ENCODE data around the gene PIEZO1.

The PIEZO1 gene

DNA sequence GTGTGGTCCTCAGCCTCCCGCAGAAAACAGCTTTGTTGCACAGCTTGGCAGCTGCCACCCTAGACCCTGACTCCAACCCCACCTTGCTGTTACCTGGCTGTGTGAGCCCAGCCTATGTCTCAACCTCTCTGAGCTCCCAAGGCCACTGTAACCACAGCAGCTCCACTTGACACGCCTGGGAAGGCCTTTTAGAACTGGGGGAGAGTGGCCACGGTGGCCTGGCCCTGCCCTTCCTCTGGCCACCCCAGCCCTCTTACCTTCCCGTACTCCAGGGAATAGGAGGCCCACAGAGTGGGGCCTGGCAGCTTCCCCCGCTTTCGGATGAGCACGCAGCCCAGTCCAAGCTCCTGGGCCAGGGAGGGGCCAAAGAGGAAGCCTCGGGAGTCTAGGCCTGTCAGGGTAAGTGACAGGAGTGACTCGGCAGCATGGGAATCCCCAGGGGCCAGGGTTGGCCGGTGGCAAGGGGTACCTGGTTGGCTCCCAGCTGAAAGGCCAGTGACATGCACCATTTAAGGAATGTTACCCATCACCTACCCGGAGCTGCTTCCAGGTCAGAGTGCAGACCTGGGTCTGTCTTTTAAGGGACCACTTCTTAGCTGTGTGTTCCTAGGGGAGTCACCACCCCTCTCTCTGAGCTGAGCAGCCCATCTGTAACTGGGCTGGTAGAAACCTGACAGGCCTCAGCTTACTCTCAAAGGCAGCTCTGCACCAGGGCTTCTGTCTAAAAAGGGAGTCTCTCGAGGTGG lies 25.3 kb upstream of the PIEZO1 start:
- H3K4me1 Mint-ChIP-seq, result peaks cover 12% of the 10 kb centered on the region
- H3K9me3 Mint-ChIP-seq, result no peaks in the 10 kb centered on the region
- peaks cover 3% of the 10 kb centered on the region for H3K27me3 Mint-ChIP-seq (ENCODE audit: low read depth, poor library complexity)
- H3K36me3 Mint-ChIP-seq (ENCODE audit: low read depth), result peaks cover 5% of the 10 kb centered on the region
- DNase-seq, result no peak
- TF ChIP-seq, protein P1, sequence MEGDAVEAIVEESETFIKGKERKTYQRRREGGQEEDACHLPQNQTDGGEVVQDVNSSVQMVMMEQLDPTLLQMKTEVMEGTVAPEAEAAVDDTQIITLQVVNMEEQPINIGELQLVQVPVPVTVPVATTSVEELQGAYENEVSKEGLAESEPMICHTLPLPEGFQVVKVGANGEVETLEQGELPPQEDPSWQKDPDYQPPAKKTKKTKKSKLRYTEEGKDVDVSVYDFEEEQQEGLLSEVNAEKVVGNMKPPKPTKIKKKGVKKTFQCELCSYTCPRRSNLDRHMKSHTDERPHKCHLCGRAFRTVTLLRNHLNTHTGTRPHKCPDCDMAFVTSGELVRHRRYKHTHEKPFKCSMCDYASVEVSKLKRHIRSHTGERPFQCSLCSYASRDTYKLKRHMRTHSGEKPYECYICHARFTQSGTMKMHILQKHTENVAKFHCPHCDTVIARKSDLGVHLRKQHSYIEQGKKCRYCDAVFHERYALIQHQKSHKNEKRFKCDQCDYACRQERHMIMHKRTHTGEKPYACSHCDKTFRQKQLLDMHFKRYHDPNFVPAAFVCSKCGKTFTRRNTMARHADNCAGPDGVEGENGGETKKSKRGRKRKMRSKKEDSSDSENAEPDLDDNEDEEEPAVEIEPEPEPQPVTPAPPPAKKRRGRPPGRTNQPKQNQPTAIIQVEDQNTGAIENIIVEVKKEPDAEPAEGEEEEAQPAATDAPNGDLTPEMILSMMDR (IDR thresholded peaks at IDR 0.05), result no peak
- H3K4me3 Mint-ChIP-seq, result peak overlapping the region; percentile 84
- H3K27ac Mint-ChIP-seq, result no peak overlapping the region

DNA sequence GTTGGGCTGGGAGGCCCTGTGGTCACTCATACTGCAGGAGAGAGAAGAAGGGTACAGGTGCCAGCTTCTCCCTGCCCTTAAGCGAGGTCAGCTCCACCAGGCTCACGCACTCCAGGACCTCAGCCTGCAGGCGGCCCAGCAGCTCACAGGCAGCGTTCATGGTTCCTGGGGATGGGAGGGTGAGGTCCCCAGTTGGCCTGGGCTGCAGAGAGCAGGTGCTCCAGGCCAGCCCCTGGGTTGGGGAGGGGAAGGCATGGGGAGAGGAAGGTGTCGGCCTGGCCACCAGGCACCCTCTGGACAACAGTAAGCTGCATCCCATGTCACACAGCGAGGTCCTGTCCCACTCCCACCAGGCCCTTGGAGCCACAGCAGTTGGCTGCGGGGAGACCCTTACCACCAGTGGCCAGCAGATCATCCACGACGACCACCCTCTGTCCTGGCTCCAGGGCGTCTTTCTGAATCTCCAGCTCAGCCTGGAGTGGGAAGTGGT lies 24.7 kb upstream of the PIEZO1 start:
- H3K27ac Mint-ChIP-seq, result no peak overlapping the region
- TF ChIP-seq, protein P1 (IDR thresholded peaks at IDR 0.05), result no peak
- H3K36me3 Mint-ChIP-seq (ENCODE audit: low read depth), result peaks cover 5% of the 10 kb centered on the region
- no peaks in the 10 kb centered on the region for H3K9me3 Mint-ChIP-seq
- no peak for DNase-seq
- peaks cover 12% of the 10 kb centered on the region for H3K4me1 Mint-ChIP-seq
- peaks cover 3% of the 10 kb centered on the region for H3K27me3 Mint-ChIP-seq (ENCODE audit: low read depth, poor library complexity)
- H3K4me3 Mint-ChIP-seq, result no peak overlapping the region

DNA sequence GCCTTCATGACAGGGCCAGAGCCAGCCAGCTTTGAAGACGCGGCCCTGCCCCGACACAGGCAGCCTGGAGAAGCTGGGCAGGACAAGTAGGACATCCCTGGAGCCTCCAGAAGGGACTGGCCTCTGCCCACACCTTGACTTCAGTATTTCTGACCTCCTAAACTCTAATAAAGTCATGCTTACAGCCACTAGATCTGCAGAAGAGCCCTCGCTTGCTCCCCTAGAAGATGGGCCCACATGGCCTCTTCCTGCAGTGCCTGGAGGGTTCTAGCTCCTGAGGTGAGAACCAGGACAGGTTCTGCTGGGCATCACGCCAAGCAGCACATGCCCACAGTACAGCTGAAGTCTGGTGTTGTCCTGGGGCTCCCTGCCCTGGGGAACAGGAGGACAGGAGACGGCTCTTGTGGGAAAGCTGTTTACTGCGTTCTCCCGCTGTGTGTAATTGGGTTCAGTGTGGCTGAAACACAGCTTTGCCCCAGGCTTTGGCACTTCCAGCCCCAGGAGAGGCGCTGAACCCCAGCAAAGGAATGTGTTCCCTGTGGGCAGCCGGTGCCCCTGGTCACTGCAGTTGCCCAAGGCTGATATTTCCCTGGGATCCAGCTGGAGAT lies 24.2 kb upstream of the PIEZO1 start:
- peaks cover 5% of the 10 kb centered on the region for H3K36me3 Mint-ChIP-seq (ENCODE audit: low read depth)
- DNase-seq, result no peak
- H3K27me3 Mint-ChIP-seq (ENCODE audit: low read depth, poor library complexity), result peaks cover 3% of the 10 kb centered on the region
- peaks cover 12% of the 10 kb centered on the region for H3K4me1 Mint-ChIP-seq
- H3K4me3 Mint-ChIP-seq, result no peak overlapping the region
- H3K9me3 Mint-ChIP-seq, result no peaks in the 10 kb centered on the region
- TF ChIP-seq, protein P1 (IDR thresholded peaks at IDR 0.05), result no peak
- peak overlapping the region; percentile 51 for H3K27ac Mint-ChIP-seq

DNA sequence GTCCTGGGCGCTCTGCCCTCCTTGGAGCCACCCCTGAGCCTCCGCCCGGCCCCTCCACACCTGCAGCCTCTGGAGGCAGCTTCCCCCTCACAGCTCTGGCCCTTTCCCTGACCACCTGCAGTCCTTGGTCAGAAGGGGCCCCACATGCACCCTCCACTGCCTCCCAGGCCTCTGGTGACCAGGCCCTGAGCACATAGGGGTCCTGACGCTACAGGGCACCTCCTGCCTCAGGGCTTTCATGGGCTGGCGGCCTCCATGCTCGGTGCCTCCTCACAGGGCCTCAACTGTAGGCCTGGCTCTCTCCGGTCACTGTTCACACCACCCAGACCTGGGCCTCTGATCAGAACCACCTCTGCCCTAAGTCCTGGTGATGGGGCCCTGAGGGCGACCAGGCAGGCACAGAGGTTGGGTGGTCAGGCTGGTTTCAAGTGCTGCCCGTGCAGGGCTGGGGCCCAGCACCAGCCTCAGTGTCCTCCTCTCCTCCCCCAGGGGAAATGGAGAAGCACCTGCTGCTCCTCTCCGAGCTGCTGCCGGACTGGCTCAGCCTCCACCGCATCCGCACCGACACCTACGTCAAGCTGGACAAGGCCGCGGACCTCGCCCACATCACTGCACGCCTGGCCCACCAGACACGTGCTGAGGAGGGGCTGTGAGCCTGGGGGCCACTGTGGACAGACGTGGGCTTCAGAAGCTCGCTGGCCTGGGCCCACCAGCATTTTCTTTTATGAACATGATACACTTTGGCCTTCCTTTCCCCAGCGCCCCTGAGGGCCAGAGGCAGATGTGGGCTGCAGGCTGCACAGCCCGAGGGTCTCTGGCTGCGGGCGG lies 22.8 kb upstream of the PIEZO1 start:
- H3K36me3 Mint-ChIP-seq (ENCODE audit: low read depth), result peaks cover 5% of the 10 kb centered on the region

DNA sequence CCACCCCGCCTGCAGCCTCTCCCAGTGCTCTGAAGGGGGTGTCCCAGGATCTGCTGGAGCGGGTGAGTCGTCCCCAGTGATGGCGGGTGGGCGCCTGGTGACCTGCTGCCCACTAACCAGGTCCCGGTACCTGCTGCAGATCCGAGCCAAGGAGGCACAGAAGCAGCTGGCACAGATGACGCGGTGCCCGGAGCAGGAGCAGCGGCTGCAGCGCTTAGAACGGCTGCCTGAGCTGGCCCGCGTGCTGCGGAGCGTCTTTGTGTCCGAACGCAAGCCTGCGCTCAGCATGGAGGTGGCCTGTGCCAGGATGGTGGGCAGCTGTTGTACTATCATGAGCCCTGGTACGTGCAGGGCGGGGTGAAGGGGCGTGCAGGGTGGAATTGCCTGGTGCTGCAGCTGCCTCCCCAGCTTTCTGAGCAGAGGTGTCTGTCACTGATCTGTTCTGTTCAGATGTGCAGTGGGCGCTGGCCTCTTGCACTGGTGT lies 22.2 kb upstream of the PIEZO1 start:
- Mint-ChIP-seq H3K9me3 (no peaks in the 10 kb centered on the region), H3K4me3 (no peak overlapping the region), H3K27me3 (ENCODE audit: low read depth, poor library complexity) (peaks cover 3% of the 10 kb centered on the region), H3K27ac (no peak overlapping the region), H3K4me1 (peaks cover 12% of the 10 kb centered on the region), H3K36me3 (ENCODE audit: low read depth) (peaks cover 5% of the 10 kb centered on the region)
- DNase-seq, result no peak
- TF ChIP-seq, protein P1 (IDR thresholded peaks at IDR 0.05), result no peak

More for the DNA sequence above, 22.8 kb upstream of the PIEZO1 start:
- Mint-ChIP-seq H3K4me1 (peaks cover 12% of the 10 kb centered on the region), H3K27me3 (ENCODE audit: low read depth, poor library complexity) (peaks cover 3% of the 10 kb centered on the region), H3K4me3 (no peak overlapping the region), H3K27ac (peak overlapping the region; percentile 39), H3K9me3 (no peaks in the 10 kb centered on the region)
- no peak for DNase-seq
- TF ChIP-seq, protein P1 (IDR thresholded peaks at IDR 0.05), result no peak
